ENCODE results near the gene PSMD6.

DNA sequence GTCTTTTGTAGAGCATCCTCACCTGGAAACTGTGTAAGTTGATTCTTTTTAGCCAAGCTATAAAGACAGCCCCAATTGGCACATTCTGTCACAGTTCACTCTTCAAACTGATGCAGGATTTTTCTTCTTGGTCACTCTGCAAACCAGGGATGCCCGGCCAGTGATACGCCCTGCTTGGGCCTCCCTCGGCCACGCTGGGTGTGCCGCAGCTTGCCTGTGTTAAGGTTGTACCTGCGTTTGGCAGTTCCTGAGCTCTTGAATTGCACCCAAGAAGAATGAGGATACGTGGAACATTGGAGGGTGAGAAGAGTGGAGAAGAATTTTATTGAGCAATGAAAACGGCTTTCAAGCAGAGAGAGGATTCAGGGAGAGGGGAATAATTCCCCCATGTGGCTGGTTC is 49.9 kb downstream of the PSMD6 start:
- TF ChIP-seq, protein P1, sequence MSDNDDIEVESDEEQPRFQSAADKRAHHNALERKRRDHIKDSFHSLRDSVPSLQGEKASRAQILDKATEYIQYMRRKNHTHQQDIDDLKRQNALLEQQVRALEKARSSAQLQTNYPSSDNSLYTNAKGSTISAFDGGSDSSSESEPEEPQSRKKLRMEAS (IDR thresholded peaks at IDR 0.05), result no peak
- TF ChIP-seq ZBTB7A (IDR thresholded peaks at IDR 0.05; ENCODE audit: low read depth), result no peak
- TF ChIP-seq, protein P2, sequence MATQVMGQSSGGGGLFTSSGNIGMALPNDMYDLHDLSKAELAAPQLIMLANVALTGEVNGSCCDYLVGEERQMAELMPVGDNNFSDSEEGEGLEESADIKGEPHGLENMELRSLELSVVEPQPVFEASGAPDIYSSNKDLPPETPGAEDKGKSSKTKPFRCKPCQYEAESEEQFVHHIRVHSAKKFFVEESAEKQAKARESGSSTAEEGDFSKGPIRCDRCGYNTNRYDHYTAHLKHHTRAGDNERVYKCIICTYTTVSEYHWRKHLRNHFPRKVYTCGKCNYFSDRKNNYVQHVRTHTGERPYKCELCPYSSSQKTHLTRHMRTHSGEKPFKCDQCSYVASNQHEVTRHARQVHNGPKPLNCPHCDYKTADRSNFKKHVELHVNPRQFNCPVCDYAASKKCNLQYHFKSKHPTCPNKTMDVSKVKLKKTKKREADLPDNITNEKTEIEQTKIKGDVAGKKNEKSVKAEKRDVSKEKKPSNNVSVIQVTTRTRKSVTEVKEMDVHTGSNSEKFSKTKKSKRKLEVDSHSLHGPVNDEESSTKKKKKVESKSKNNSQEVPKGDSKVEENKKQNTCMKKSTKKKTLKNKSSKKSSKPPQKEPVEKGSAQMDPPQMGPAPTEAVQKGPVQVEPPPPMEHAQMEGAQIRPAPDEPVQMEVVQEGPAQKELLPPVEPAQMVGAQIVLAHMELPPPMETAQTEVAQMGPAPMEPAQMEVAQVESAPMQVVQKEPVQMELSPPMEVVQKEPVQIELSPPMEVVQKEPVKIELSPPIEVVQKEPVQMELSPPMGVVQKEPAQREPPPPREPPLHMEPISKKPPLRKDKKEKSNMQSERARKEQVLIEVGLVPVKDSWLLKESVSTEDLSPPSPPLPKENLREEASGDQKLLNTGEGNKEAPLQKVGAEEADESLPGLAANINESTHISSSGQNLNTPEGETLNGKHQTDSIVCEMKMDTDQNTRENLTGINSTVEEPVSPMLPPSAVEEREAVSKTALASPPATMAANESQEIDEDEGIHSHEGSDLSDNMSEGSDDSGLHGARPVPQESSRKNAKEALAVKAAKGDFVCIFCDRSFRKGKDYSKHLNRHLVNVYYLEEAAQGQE (IDR thresholded peaks at IDR 0.05; ENCODE audit: low read depth), result no peak
- no peak for TF ChIP-seq FOXM1 (IDR thresholded peaks at IDR 0.05; ENCODE audit: borderline replicate concordance, low read depth)
- no peak for TF ChIP-seq TEAD4 (IDR thresholded peaks at IDR 0.05)
- TF ChIP-seq CEBPB (IDR thresholded peaks at IDR 0.05), result no peak
- TF ChIP-seq EP300 (IDR thresholded peaks at IDR 0.05; ENCODE audit: borderline replicate concordance), result no peak
- no peak for TF ChIP-seq YY1 (IDR thresholded peaks at IDR 0.05; ENCODE audit: low read depth)
- TF ChIP-seq EGR1 (IDR thresholded peaks at IDR 0.05), result no peak
- TF ChIP-seq NFIC (IDR thresholded peaks at IDR 0.05), result no peak
- no peak for TF ChIP-seq RAD21 (IDR thresholded peaks at IDR 0.05; ENCODE audit: low read depth)
- TF ChIP-seq TAF1 (IDR thresholded peaks at IDR 0.05; ENCODE audit: low read depth), result no peak
- no peak for TF ChIP-seq TCF12 (IDR thresholded peaks at IDR 0.05; ENCODE audit: low read depth)
